ENCODE measurements around the gene POLD4. TPM values are rescaled to one million over a fixed set of nuclear protein-coding genes. Genes with fewer than 3 reads are reported as not detected.

Gene POLD4
- total and polyA plus RNA-seq, 2 of the 13 experiments (the other 11 are each of a cell fraction or from before 2014, with no cell fraction given): 10.5 to 27.4 TPM

- TF ChIP-seq RFX3 (CRISPR knock-in tag; IDR thresholded peaks at IDR 0.05): no peak
- TF ChIP-seq MTA1 (CRISPR knock-in tag; IDR thresholded peaks at IDR 0.05; ENCODE audit: borderline replicate concordance): no peak
- peak; percentile 65 for TF ChIP-seq ELF3 (CRISPR knock-in tag; IDR thresholded peaks at IDR 0.05)
- TF ChIP-seq POLR2AphosphoS5 (IDR thresholded peaks at IDR 0.05; ENCODE audit: low read depth, low read length): peak; percentile 61
- TF ChIP-seq HNF1B (CRISPR knock-in tag; IDR thresholded peaks at IDR 0.05): peak; percentile 84
- TF ChIP-seq FOXO4 (CRISPR knock-in tag; conservative IDR thresholded peaks at IDR 0.05): no peak
- no peak for TF ChIP-seq EZH2 (conservative IDR thresholded peaks at IDR 0.05; ENCODE audit: low read depth, low read length)
- no peak for TF ChIP-seq AGO2 (optimal IDR thresholded peaks at IDR 0.05; ENCODE audit: low read depth, low read length)
- peak; percentile 35; the same call in 1 of the 2 replicates for TF ChIP-seq ARNTL (CRISPR knock-in tag; IDR thresholded peaks at IDR 0.05)
- TF ChIP-seq ZNF407 (CRISPR knock-in tag; IDR thresholded peaks at IDR 0.05; ENCODE audit: not compliant biosample characterization): no peak
- TF ChIP-seq PITX1 (CRISPR knock-in tag; IDR thresholded peaks at IDR 0.05): 0 out of 2 replicates have a peak, but pooled peaks have one; percentile 59
- no peak for TF ChIP-seq ZNF337 (CRISPR knock-in tag; IDR thresholded peaks at IDR 0.05; ENCODE audit: borderline replicate concordance, low read depth)
- TF ChIP-seq ZNF567 (CRISPR knock-in tag; IDR thresholded peaks at IDR 0.05; ENCODE audit: borderline replicate concordance): no peak
- TF ChIP-seq STAT6 (CRISPR knock-in tag; IDR thresholded peaks at IDR 0.05; ENCODE audit: borderline replicate concordance): no peak
Measured at GRCh38 chr11:67353317-67354074, at the start of gene POLD4 (continued).
